Stimulated activated CD4-positive, alpha-beta T cell treated with anti-CD3 and anti-CD28 coated beads, Interleukin-12 subunit alpha, Interleukin-12 subunit beta, amount 100 ng/mL, for 24 hours (primary cell): ENCODE results near the gene RBM18.

ENCODE experiments used
- DNase-seq, 2 experiments: peaks; one replicate each; pipeline ENCODE4 v3.0.0-alpha.2; 2020; ENCODE audit warnings: low read depth in 2 of 2

The RBM18 gene, protein sequence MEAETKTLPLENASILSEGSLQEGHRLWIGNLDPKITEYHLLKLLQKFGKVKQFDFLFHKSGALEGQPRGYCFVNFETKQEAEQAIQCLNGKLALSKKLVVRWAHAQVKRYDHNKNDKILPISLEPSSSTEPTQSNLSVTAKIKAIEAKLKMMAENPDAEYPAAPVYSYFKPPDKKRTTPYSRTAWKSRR

DNA sequence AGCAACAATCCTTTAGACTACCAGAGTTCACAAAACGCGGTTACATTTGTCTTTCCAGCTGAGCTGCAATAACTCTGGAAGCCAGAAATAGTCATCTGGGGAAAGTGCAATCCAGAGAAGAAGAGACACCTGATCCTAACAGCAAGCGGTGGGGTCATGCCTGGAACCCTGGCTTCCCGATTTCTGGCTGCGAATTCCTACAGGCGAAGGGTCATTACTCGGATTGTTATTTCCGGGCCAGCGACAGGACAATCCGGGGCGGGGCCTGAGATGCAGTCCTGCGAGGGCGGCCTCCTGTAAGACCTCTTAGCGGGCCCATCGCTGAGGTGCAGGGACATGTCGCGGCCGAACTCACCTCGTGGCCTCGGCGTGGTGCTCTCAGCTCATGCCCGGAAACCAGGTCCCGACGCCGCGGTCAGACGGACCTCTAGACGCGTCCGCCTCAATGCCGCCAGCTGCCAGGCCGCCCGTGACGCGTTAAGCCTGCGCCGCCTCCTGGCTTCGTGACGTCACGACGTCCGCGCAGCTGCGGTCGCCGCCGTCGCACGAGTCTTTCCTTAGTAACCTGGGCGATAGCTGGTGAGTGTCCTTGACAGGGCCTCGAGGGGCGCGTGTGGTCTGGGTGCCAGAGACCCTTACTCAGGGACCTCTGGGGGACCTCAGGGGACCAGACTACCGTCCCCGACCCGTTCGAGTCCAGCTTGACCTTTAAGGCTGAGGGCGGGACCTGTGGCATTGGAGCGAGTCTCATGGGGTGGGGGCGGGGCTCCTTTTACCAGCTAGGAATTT lies at the start of gene RBM18, which contains the start of gene MRRF:
RBM18 (minus strand) TSS at position 481 of the 789 bp plus-strand sequence. CDS start 3,348 bp downstream, outside the sequence.
MRRF (plus strand) TSS at position 523 of the 789 bp plus-strand sequence. CDS start 6,010 bp downstream, outside the sequence.
- DNase-seq: peak; percentile 79 to 84

DNA sequence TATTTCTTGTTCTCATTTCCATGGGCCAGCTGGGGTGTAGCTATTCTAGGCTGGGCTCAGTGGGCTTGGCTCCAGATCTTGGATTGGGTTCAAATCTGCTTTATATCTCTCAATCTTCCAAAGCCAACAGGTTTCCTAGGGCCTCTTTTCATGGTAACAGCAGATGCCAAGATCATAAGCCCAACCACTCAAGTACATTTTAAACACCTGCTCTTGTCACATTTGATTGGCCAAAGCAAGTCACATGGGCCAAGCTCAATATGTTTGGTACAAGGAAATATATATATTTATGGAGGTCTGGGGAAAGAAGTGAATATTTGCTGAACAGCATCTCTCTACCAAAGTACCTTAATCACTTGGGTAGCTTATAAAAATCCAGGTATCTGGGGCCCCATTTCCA lies 49.5 kb upstream of the RBM18 start:
- DNase-seq: no peak

DNA sequence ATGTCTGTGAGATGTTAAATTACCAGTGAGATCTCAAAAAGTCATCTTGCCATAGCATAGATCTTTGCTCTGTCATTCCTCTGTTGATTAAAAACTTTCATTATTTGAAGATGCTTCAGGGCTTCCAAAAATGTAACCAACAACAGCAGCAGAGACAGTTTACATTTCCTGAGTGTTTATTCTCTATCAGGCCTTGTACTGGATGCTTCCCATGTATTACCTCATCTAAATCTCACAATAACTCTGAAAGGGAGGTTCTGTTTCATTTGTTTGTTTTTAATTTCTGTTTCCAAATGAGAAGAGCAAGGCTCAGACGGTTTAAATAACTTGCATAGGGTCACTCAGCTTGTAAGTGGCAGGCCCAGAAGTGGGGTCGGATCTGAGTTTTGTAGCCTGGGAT lies 45.2 kb upstream of the RBM18 start:
- DNase-seq: no peak

DNA sequence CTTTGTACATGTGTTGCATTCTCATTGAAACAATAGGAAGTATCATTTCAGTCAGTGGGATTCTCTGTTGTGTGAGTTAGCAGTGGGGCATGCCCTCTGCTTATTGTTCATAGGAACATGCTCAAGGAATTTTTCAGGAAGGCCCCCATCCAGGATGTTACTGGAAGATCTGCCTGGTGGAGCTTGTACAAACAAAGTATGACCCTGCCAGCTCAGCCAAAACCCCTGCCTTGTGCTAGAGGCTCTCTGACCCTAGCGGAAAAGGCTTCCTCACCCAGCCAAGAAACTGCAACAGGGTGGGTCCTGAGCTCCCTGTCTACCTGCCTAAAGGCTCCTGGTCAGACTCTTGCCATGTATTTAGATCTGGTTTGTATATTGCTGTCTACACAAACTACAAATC lies 43.3 kb upstream of the RBM18 start:
- DNase-seq: no peak

DNA sequence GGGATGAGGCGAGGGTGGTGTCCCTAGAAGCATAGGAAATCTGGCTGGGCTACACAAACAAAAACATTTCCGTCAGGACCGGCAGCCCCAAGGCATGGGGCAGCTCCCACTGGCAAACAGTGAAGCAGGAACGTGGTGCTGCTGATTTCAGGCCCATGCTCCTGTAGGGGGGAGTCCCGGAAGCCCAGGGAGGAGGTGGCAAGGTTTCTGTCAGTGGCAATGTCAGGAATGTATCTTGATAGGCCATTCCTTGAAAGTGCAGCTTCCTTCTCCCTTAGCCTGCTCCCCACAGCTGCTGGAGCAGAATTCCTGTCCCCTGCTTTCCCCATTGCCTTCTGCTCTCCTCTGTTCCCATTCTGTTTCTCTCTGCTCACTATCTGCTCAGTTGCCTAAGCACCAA lies 42.4 kb upstream of the RBM18 start:
- DNase-seq: no peak

DNA sequence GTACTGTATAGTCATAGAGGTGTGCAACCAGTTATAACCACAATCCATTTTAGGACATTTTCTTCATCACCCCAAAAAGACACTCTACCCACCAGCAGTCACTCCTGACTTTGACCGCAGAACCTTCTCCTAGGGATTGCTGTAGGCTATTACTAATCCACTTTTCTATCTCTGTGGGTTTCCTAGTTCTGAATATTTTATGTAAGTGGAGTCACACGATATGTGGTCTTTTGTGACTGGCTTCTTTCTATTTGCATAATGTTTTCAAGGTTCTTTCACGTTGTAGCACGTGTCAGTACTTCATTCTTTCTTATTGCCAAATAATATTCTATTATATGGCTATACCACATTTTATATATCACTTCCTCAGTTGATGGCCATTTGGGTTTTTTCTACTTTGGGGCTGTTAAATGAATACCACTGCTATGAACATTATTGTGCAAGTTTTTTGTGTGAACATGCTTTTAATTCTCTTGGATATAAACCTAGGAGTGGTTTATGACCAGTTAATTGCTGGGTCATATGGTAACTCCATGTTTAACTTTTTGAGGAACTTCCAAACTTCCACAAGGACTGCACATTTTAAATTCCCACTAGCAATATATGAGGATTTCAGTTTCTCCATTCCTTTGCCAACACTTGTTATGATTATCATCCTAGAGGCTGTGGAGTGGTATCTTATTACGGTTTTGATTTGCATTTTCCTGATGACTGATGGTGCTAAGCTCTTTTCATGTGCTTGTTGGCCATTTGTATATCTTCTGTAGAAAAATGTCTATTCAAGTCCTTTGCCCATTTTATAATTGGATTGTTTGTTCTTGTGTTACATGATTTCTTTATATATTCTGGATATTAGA lies 37.8 kb upstream of the RBM18 start:
- no peak for DNase-seq

DNA sequence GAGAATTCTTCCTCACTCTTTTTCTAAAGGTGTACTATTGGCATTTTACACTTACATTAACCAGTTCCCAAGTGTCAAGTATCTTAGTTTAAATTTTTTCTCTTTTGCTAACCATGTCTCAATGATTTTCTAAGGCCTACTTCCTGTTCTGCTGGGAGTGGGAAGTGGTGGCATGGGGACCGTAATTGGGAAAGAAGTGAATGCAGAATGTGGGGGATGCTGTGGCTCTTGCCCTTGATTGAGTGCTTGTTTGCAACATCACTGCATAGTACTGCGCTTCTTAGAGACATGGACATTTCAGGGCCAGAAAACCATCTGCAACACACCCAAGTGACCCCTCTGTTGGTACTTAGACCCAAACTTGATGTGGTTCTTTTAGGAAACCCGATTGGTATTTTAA lies 32.9 kb upstream of the RBM18 start:
- DNase-seq: no peak

DNA sequence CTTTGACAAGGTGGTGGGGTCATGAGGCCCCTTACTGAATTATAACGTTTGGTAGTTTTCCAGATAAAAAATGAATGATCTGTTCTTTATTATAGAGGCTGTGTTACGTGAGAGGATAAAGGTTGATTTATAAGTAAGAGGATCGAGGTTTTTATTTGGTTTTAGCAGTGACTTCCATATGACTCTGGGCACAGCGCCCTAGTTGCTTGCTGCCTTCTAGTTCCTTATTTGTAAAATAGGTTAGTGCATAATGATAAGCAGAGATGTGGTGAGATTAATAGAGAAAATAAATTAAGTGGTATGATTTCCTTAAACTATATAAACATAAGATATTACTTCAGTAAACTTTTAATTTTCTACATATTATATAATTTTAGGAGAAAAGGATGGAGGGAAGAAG lies 29.9 kb upstream of the RBM18 start:
- DNase-seq: no peak

DNA sequence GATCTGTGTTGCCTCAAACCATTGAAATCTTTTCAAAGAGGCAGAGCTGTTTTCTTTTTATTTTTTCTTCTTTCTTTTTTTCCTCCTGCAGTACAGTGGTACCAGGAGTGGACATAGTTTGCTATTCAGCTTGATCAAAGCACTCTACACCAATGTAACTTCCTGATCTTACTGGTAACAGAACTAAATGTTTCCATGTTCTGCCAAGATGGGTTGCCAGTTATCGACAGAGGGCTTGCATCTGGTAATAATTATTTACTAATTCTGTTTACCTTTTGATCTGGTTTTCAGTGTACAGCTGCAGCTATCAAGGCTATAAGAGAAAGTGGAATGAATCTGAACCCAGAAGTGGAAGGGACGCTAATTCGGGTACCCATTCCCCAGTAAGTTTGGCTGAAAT lies 26.8 kb upstream of the RBM18 start:
- DNase-seq: no peak

DNA sequence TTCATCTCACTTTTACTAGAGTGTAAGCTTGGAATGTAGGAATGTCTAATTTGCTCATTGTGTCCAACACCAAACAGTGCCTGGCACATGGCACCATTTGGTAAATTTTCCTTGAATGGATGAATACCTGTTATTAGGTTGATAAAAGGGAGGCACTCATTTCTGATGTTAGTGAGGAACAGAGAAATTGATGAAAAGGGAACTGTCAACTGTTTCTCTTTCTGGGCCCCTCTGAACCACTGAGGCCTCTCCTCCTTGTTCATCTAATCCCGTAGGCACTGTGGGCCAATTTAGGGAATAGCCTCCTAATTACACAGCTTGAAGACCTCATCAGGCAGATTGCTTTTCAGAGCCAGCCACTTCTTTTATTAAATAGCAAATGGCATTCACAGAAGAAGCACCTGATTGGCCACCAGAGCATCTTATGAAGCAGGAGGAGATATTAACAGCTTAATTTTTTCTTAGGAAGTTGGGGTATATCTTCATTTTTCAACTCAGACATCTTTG lies 22.6 kb upstream of the RBM18 start:
- DNase-seq: no peak

DNA sequence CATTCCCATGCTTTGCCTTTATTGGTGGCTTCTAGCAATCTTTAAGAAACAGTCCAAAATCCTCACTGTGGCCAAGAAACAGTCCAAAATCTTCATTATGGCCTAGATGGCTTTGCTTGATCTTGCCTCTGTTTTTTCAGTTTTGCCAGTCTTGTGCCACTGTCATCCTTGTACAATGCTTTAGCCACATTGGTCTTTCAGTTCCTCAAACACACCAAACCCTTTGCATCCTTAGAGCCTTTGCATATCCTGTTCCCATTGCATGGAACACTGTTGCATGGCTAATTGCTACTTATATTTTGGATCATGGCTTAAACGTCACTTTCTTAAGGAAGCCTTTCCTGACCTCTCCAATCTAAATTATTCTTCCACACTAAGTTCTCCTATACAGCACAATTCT lies 22.1 kb upstream of the RBM18 start:
- DNase-seq: no peak

DNA sequence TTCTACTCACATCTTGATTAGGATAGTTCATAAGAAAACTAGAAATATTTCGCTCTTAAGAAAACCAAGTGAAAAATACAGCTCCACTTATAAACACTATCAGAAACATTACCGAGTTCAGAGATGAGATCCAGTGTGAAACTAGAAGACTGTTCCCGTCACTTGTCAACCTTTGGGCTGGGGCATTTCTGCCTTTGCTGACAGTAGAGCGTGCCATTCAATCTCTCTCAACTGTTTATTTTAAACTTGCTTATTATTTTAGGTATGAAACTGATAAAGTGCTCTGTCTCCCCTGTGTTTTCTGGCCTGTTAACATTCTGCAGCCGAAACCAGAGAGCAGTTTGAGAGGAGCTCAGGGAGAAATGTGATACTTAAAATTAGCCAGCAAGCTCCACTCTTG lies 16.7 kb upstream of the RBM18 start:
- DNase-seq: no peak

DNA sequence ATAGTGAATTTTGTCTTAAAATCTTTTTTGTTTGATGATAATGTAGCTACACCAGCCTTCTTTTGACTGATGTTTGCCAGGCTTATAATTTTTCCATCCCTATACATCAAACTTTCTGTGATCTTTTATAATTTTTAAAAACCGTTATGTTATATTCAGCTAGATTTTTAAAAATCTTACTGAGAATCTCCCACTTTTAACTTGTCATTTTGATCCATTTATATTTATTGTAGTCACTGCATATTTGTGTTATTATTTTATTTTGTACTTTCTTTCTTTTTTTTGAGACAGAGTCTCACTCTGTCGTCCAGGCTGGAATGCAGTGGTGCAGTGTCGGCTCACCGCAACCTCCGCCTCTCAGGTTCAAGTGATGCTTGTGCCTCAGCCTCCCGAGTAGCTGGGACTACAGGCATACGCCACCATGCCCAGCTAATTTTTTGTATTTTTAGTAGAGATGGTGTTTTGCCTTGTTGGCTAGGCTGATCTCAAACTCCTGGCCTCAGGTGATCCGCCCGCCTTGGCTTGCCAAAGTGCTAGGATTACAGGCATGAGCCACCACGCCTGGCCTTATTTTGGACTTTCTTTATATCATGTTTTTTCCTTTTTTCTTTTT lies 12.8 kb upstream of the RBM18 start:
- DNase-seq: no peak

DNA sequence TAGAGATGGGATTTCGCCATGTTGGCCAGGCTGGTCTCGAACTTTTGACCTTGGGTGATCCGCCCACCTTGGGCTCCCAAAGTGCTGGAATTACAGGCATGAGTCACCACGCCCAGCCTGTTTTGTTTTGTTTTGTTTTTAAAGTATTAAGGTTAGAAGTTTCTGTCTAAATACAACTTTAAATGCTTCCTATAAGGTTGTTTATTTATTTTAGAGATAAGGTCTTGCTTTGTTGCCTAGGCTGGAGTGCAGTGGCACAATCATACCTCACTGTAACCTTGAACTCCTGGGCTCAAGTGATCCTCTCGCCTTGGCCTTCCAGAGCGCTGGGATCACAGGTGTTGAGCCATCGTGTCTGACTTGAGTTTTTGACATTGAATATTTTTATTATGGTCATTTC lies 11.5 kb upstream of the RBM18 start:
- no peak for DNase-seq

DNA sequence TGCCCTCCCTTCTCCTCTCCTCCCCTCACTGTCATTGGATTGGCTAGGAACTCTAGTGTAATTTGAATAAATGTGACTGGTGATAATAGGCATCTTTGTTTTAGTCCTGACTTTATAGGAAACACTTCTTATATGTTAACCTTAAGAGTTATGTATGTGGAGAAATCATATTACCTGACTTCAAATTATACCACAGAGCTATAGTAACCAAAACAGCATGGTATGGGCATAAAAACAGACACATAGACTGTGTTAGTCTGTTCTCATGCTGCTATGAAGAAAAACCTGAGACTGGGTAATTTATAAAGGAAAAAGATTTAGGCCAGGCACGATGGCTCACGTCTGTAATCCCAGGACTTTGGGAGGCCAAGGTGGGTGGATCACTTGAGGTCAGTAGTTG lies 9.4 kb upstream of the RBM18 start:
- no peak for DNase-seq

DNA sequence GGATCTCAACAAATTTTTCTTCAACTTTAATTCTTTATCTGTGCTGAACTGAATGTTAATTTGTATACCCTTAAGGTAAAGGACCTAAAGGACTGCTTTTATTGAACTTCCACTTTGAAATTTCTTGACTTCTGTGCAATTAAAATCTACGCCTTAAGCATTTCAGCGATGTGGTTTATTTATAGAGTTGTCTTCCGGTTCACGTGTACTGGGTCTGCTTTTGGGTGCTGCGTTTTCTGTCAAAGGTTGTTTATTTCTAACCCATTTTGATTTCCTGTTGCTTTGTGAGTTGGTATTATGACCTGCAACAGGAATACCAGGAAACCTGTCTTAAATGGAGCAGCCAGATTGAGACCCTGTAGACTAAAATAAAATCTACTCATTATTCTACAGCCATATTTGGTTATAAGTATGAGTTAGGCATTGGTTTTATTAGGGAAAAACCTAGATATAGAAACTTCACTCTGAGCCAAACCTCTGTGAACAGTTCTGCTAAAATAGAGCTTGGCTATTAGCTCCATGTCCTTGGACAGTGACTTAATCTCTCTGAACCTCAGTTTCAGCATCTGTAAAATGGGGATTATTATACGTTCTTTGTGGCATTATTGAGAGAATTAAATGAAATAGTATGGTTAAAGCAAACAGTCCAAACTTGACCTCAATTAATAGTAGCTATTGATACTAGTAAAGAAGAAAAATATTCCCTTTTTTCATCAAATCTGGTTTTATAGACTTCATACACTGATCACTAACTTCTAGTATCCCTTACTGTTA lies 3.6 kb upstream of the RBM18 start:
- DNase-seq: no peak

DNA sequence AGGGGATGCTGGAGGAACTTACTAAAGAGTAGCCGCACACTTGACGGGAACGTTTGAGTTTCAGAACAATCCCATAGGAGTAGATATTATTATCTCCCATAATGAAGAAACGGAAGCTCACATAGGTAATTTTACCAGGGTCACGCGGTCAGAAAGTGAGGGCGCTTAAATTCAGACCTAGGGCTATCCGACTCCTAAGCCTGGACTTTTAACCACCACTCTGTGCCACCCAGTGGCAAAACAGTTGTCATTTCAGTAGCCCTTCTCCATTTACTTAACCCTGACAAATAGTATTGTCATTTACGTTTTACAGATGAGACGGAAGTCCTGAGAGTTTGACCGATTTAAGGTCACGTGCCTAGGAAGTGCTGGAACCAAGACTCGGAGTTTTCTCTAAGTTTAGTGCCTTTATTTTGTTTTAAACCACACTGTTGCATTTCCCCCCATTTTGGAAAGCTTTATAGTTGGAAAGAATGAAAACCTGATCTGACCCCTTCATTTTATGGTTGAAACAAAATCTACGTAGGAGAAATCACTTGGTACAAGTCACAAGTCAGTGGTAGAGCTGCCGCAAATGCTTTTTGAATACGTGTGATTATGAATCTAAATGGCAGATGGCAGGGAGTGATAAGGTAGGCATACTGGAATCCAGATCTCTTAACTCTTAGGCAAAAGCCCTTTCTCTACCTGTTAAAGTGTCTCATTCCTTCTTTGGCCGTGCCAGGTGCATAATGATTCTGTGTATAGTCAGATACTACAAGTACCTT lies 692 bp upstream of the RBM18 start:
- no peak for DNase-seq

DNA sequence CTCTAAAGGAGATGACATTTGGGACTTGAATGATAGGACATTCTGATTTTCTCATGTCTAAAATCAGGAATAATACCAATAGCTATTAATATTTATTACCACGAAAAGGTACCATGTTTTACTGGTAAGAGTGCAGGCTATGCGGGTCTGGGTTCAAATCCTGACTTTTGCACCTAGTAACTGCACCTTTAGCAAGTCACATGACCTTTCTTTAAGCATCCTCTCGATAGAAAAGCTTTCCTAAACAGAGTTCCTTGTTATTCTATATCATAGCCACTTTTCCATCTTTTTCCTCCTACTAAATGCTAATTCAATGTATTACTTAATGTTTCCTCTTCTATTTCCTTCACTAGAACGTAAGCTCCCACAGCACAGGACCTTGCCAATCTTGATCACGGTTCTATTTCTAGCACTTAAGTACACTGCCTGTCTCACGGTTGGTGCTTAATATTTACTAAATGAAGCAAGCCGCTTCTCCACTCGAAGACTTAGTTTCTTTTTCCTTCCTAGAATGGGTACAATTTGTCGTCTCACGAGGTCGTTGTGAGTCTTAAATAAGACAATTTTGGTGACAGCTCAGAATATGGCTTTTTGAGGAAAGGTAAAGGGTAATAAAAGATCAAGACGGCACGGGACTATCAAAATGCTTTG lies 816 bp downstream of the RBM18 start:
- no peak for DNase-seq

DNA sequence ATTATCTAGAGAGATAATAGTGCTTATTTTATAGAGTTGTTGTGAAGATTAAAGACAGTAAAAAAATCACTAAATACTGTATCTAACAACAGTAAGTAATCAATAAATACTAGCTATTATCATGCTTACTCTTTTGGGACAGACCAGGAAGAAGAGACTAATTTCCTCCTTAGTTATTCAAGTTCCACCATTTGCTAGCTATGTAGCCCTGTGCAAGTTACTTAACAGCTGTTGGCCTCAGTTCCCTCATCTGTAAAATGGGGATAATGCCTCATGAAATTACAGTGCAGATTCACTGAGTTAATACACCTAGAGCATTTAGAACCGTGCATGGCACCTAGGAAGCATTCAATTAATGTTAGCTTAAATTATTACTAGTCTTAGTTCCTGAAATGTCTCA lies 2.6 kb downstream of the RBM18 start:
- no peak for DNase-seq

DNA sequence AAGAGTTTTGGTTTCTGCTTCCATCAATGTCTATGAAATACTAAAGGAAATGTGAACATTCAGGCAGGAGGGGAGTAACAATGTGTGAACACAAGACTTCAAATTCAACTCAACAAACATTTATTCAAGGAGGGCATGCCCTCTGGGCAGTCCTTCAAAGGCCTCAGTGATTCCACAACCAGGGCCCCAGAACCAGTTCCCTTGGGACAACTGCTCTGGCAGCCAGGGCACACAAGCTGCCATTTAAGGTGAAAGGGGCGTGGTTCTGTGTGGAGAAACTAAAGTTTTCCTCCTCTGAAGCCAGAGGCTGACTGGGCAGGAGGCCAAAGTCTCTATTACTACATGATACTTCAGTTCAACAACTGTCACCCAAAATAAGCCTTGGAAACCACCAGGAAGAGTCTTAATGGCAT lies 3.2 kb downstream of the RBM18 start:
- no peak for DNase-seq
